ENCODE measurements around the gene FGFRL1.

DNA sequence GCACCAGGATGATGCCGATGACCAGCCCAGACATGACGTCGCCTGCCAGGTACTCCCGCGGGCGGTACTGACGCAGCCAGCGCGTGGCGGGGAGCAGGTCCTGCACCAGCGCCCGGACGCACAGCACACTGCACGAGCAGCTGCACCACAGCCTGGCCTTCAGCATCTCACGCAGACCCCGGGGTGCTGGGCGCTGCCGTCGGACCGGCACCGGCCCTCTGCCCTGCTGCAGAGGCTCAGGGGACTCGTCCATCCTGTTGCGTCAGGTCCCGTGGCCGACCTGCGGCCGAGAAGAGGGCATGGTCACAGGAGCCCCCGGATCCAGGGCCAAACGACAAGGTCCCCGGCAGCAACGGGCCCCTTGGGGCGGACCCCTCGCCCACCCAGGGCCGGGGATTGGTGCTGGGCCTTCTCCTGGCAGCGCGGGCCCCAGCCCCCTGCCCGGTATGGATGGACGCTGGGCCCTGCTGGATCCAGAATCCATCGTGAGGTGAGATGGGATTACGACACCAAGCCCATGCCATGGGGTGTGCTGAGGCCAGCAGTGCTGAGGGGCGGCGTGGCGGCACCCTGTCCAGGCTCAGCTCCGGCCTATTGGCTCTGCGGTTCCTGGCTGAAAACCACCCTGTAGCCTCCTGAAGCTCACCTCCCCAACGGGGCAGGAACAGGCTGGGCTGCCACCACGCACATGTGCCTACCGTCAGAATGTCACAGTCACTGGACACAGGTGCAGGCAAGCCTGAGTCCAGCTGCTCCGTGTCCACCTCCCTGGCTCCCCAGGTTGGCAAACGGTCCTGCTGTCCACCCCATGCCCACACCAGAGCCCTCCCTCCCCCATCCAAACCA lies 19.8 kb upstream of the FGFRL1 start:
- TF ChIP-seq EZH2 (IDR thresholded peaks at IDR 0.05; ENCODE audit: insufficient read depth, poor library complexity, severe bottlenecking) (no peak), EZH2phosphoT487 (IDR thresholded peaks at IDR 0.05; ENCODE audit: insufficient read depth, low read depth) (no peak)

Data from GM23248 (cell line).